H9 (cell line): ENCODE data around the gene NADK. TPM values are rescaled to one million over a fixed set of nuclear protein-coding genes. Genes with fewer than 3 reads are reported as not detected.

Experiments used
- DNase-seq: peaks from one replicate; pipeline ENCODE4 v3.0.0-alpha.2; 2017
- H2AFZ ChIP-seq: one replicate; pipeline ENCODE4 v1.6.1; 2013; ENCODE audit warnings: mild to moderate bottlenecking, low read length, control low read depth, moderate library complexity
- H2AK5ac ChIP-seq: 2 replicates; pipeline ENCODE4 v1.6.1; 2013; ENCODE audit warnings: low read length, control low read depth, mixed read lengths; ENCODE audit not compliant: insufficient read length
- H2BK120ac ChIP-seq: one replicate; pipeline ENCODE4 v1.6.1; 2013; ENCODE audit warnings: low read depth, mild to moderate bottlenecking, low read length, control low read depth, inconsistent platforms; ENCODE audit not compliant: poor library complexity, severe bottlenecking
- H2BK12ac ChIP-seq: 2 replicates; pipeline ENCODE4 v1.6.1; 2013; ENCODE audit warnings: low read length, control low read depth, mixed read lengths, low read depth; ENCODE audit not compliant: insufficient read length
- H2BK15ac ChIP-seq: 2 replicates; pipeline ENCODE4 v1.6.1; 2013; ENCODE audit warnings: low read depth, low read length, control low read depth
- H2BK20ac ChIP-seq: one replicate; pipeline ENCODE4 v1.6.1; 2013; ENCODE audit warnings: low read depth, mild to moderate bottlenecking, low read length, control low read depth, inconsistent platforms; ENCODE audit not compliant: poor library complexity, severe bottlenecking
- H2BK5ac ChIP-seq: 2 replicates; pipeline ENCODE4 v1.6.1; 2013; ENCODE audit warnings: low read length, control low read depth, mixed read lengths; ENCODE audit not compliant: insufficient read length
- H3K14ac ChIP-seq: 2 replicates; pipeline ENCODE4 v1.6.1; 2013; ENCODE audit warnings: low read length, control low read depth; ENCODE audit not compliant: insufficient read depth
- H3K18ac ChIP-seq: 2 replicates; pipeline ENCODE4 v1.6.1; 2013; ENCODE audit warnings: low read depth, mild to moderate bottlenecking, mixed read lengths, low read length, control low read depth; ENCODE audit not compliant: insufficient read length
- H3K23ac ChIP-seq: 2 replicates; pipeline ENCODE4 v1.6.1; 2013; ENCODE audit warnings: low read length, control low read depth, mixed read lengths, low read depth; ENCODE audit not compliant: insufficient read length
- H3K23me2 ChIP-seq: 2 replicates; pipeline ENCODE4 v1.6.1; 2013; ENCODE audit warnings: low read depth, mild to moderate bottlenecking, mixed read lengths, low read length, control low read depth; ENCODE audit not compliant: insufficient read length, poor library complexity, severe bottlenecking
- H3K27ac ChIP-seq: 2 replicates; pipeline ENCODE4 v1.5.1; 2013; ENCODE audit warnings: low read length, control low read depth, mixed read lengths, low read depth; ENCODE audit not compliant: insufficient read length
- H3K27me3 ChIP-seq: 2 replicates; pipeline ENCODE4 v1.6.1; 2013; ENCODE audit warnings: low read length, control low read depth, inconsistent platforms; ENCODE audit not compliant: insufficient read depth
- H3K4ac ChIP-seq: 2 replicates; pipeline ENCODE4 v1.6.1; 2013; ENCODE audit warnings: low read depth, mild to moderate bottlenecking, control low read depth, inconsistent platforms, low read length, moderate library complexity
- H3K4me1 ChIP-seq: 2 replicates; pipeline ENCODE4 v1.6.1; 2013; ENCODE audit warnings: low read length, control low read depth, inconsistent platforms; ENCODE audit not compliant: insufficient read depth
- H3K4me2 ChIP-seq: 2 replicates; pipeline ENCODE4 v1.6.1; 2013; ENCODE audit warnings: low read length, control low read depth, mixed read lengths; ENCODE audit not compliant: insufficient read length, insufficient read depth
- H3K56ac ChIP-seq: 2 replicates; pipeline ENCODE4 v1.6.1; 2013; ENCODE audit warnings: low read depth, mild to moderate bottlenecking, mixed read lengths, low read length, control low read depth; ENCODE audit not compliant: insufficient read length
- H3K79me1 ChIP-seq: 2 replicates; pipeline ENCODE4 v1.6.1; 2013; ENCODE audit warnings: low read depth, mild to moderate bottlenecking, moderate library complexity, low read length, control low read depth, inconsistent platforms; ENCODE audit not compliant: insufficient read depth, poor library complexity, severe bottlenecking
- H3K79me2 ChIP-seq: 2 replicates; pipeline ENCODE4 v1.6.1; 2013; ENCODE audit warnings: low read length, control low read depth, inconsistent platforms; ENCODE audit not compliant: insufficient read depth
- H3K9ac ChIP-seq: 2 replicates; pipeline ENCODE4 v1.6.1; 2013; ENCODE audit warnings: low read length, control low read depth, mixed read lengths; ENCODE audit not compliant: insufficient read length; ENCODE audit errors: extremely low read depth
- H3K9me3 ChIP-seq: one replicate; pipeline ENCODE4 v1.6.1; 2013; ENCODE audit warnings: low read depth, low read length, inconsistent platforms; ENCODE audit not compliant: control insufficient read depth
- H3T11ph ChIP-seq: one replicate; pipeline ENCODE4 v1.6.1; 2013; ENCODE audit warnings: mild to moderate bottlenecking, low read length, control low read depth, inconsistent platforms
- H4K20me1 ChIP-seq: one replicate; pipeline ENCODE4 v1.6.1; 2013; ENCODE audit not compliant: control insufficient read depth, insufficient read length, insufficient read depth
- H4K5ac ChIP-seq: 2 replicates; pipeline ENCODE4 v1.6.1; 2013; ENCODE audit warnings: low read depth, mild to moderate bottlenecking, mixed read lengths, low read length, control low read depth; ENCODE audit not compliant: insufficient read length
- H4K8ac ChIP-seq: replicated peaks from 2 replicates; pipeline ENCODE4 v1.6.1; 2013; ENCODE audit warnings: low read length, control low read depth, mixed read lengths, low read depth; ENCODE audit not compliant: insufficient read length
- H4K91ac ChIP-seq: 2 replicates; pipeline ENCODE4 v1.6.1; 2013; ENCODE audit warnings: low read depth, mild to moderate bottlenecking, moderate library complexity, mixed read lengths, low read length, control low read depth; ENCODE audit not compliant: insufficient read length
- H3K27ac Mint-ChIP-seq, 3 experiments: 2 replicates in 2 of 3; 3 replicates in 1 of 3; pipeline ENCODE4 v1.8.0; 2020 to 2021; ENCODE audit warnings: mixed read lengths in 3 of 3, mild to moderate bottlenecking in 1 of 3, moderate library complexity in 1 of 3
- H3K27me3 Mint-ChIP-seq: 2 replicates; pipeline ENCODE4 v1.8.0; 2021; ENCODE audit warnings: low read depth, mild to moderate bottlenecking, moderate library complexity, mixed read lengths
- H3K36me3 Mint-ChIP-seq, 3 experiments: 2 replicates in 2 of 3; 3 replicates in 1 of 3; pipeline ENCODE4 v1.8.0; 2020 to 2021; ENCODE audit warnings: low read depth in 3 of 3, mixed read lengths in 3 of 3; ENCODE audit not compliant: insufficient read depth in 1 of 3
- H3K4me1 Mint-ChIP-seq, 2 experiments: 2 replicates each; pipeline ENCODE4 v1.8.0; 2020; ENCODE audit warnings: mixed read lengths in 2 of 2
- H3K4me3 Mint-ChIP-seq, 2 experiments: 2 replicates in 1 of 2; 3 replicates in 1 of 2; pipeline ENCODE4 v1.8.0; 2020 to 2021; ENCODE audit warnings: mild to moderate bottlenecking in 2 of 2, mixed read lengths in 2 of 2, moderate library complexity in 1 of 2
- H3K9me3 Mint-ChIP-seq, 2 experiments: 2 replicates in 1 of 2; 3 replicates in 1 of 2; pipeline ENCODE4 v1.8.0; 2020; ENCODE audit warnings: mild to moderate bottlenecking in 2 of 2, mixed read lengths in 2 of 2, moderate library complexity in 1 of 2
- WGBS: extraction: QIAGEN DNeasy Blood & Tissue Kit; methylation state at CpG from one replicate; pipeline ENCODE4 v1.1.7; 2013; ENCODE audit warnings: missing lambda C conversion rate, low lambda C conversion rate, mixed read lengths; ENCODE audit not compliant: insufficient read length; ENCODE audit errors: extremely low coverage; 5-methylcytosine and 5-hydroxymethylcytosine counted together
- total RNA-seq: library from RNA; stranded (reverse); gene quantifications from 2 replicates; pipeline ENCODE4 v1.2.1, GENCODE V29; 2021
- TF ChIP-seq, protein P1 (sequence below): fragments of 200-600 bp; sonication (generic); conservative IDR thresholded peaks from 3 replicates; pipeline ENCODE4 v1.8.0; 2021; ENCODE audit warnings: antibody characterized with exemption, mild to moderate bottlenecking

Gene NADK
- total RNA-seq, 1 experiment from 2014 or later = 105 TPM

DNA sequence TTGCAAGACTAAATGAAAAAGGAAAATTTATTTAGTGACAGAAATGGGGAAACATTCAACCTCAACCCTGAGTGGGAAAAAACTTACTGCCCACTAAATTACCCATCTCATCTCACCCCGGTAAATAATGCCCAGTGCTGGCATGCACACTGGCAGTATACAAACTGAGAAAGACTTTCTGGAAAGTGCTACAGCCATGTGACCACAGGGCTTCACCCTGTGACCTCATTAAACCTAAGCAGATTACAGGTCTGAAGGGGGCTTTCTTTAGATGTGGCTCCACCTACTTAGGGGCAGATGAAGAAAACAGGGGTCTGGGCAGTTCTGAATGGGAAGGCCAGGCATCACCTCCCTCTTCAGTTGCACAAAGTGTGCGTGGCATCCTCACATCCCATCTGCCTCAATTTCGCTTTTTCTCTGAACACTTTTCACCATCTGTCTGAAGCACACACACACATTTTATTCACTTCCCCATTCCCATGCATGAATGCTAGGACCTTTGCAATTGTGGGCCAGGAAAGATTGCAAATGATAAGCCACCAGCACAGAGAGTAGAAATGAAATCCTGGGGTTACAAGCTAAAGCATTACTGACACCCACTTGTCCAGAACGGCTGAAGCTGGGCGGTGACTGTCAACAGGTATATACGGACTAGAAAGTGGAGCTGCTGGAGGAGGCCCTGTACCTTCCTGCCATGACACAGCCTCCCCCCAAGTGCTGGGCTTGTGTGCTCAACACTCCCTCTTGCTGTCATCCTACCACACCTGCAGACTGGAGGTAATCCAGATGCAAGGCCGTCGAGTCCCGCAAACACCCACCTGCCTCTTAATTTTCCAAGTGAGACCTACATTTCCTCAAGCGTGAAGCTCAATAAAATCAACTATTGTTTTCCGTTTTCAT is 2.7 kb downstream of the NADK start:
- Histone ChIP-seq H4K91ac (no peak overlapping the region), H3K4me1 (peaks cover 10% of the 10 kb centered on the region), H3K18ac (no peak overlapping the region), H3K79me2 (peaks cover 27% of the 10 kb centered on the region), H3T11ph (no peak overlapping the region), H3K23me2 (peaks cover 16% of the 10 kb centered on the region), H3K9me3 (peaks cover 4% of the 10 kb centered on the region), H2BK120ac (no peak overlapping the region), H2BK20ac (no peak overlapping the region), H2BK12ac (no peak overlapping the region), H3K27me3 (no peaks in the 10 kb centered on the region), H3K4me2 (no peak overlapping the region), H4K8ac (no peak overlapping the region), H2BK15ac (no peak overlapping the region), H4K5ac (no peak overlapping the region), H4K20me1 (no peaks in the 10 kb centered on the region), H3K4ac (no peak overlapping the region), H2AFZ (no peak overlapping the region), H3K14ac (no peak overlapping the region), H3K9ac (no peak overlapping the region), H2BK5ac (no peak overlapping the region), H3K27ac (no peak overlapping the region), H2AK5ac (no peak overlapping the region), H3K56ac (no peak overlapping the region), H3K23ac (no peak overlapping the region), H3K79me1 (peaks cover 3% of the 10 kb centered on the region)
- Mint-ChIP-seq H3K9me3 (peaks cover 13 to 14% of the 10 kb centered on the region in 2 experiments), H3K4me1 (peaks cover 30 to 38% of the 10 kb centered on the region in 2 experiments), H3K27ac (peak overlapping the region; percentile 49 to 87 (median 70); a peak in 4 of 7 replicates), H3K27me3 (no peaks in the 10 kb centered on the region), H3K36me3 (peaks cover 31 to 46% (median 34%) of the 10 kb centered on the region in 3 experiments), H3K4me3 (peak overlapping the region; percentile 35 to 61; a peak in 4 of 5 replicates)
- no CpG with 5 or more reads among the region's 11 CpGs for WGBS
- peak; percentile 41 for DNase-seq
- TF ChIP-seq, protein P1, sequence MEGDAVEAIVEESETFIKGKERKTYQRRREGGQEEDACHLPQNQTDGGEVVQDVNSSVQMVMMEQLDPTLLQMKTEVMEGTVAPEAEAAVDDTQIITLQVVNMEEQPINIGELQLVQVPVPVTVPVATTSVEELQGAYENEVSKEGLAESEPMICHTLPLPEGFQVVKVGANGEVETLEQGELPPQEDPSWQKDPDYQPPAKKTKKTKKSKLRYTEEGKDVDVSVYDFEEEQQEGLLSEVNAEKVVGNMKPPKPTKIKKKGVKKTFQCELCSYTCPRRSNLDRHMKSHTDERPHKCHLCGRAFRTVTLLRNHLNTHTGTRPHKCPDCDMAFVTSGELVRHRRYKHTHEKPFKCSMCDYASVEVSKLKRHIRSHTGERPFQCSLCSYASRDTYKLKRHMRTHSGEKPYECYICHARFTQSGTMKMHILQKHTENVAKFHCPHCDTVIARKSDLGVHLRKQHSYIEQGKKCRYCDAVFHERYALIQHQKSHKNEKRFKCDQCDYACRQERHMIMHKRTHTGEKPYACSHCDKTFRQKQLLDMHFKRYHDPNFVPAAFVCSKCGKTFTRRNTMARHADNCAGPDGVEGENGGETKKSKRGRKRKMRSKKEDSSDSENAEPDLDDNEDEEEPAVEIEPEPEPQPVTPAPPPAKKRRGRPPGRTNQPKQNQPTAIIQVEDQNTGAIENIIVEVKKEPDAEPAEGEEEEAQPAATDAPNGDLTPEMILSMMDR = no peak
